Forelimb muscle (tissue), 1 donor: ENCODE results near the gene AGAP5. TPM values are rescaled to one million over a fixed set of nuclear protein-coding genes. Genes with fewer than 3 reads are reported as not detected.

Experiments used
- DNase-seq: peaks from one replicate; pipeline ENCODE4 v3.0.0-alpha.2; 2013; ENCODE audit warnings: low read depth
- polyA plus RNA-seq: library from polyadenylated mRNA; unstranded; fragments of 120-200 nt; gene quantifications from one replicate; pipeline ENCODE4 v1.2.1, GENCODE V29; 2013; ENCODE audit not compliant: insufficient read length

AGAP5 gene
- polyA plus RNA-seq, 1 donor, result 15.1 TPM

GRCh38 chr10:73655257-73655989 is 42.5 kb downstream of the AGAP5 start:
- no peak for DNase-seq

GRCh38 chr10:73653701-73654100 is 44.2 kb downstream of the AGAP5 start:
- DNase-seq, result no peak

GRCh38 chr10:73653195-73653594 is 44.7 kb downstream of the AGAP5 start:
- no peak for DNase-seq

GRCh38 chr10:73650537-73651331 is 47.2 kb downstream of the AGAP5 start:
- no peak for DNase-seq

- DNase-seq, result no peak
Observed at GRCh38 chr10:73649876-73650536, 47.9 kb downstream of the AGAP5 start.

GRCh38 chr10:73648975-73649829 is 48.7 kb downstream of the AGAP5 start:
- no peak for DNase-seq

GRCh38 chr10:73647875-73648651 is 49.8 kb downstream of the AGAP5 start:
- DNase-seq, result no peak

GRCh38 chr10:73647211-73647874 is 50.6 kb downstream of the AGAP5 start:
- no peak for DNase-seq

GRCh38 chr10:73646598-73647041 is 51.3 kb downstream of the AGAP5 start:
- no peak for DNase-seq

GRCh38 chr10:73645251-73645650 is 52.7 kb downstream of the AGAP5 start:
- no peak for DNase-seq

GRCh38 chr10:73644767-73645166 is 53.1 kb downstream of the AGAP5 start:
- DNase-seq, result no peak

- DNase-seq, result no peak
Observed at GRCh38 chr10:73644015-73644743, 53.7 kb downstream of the AGAP5 start.

- DNase-seq, result no peak
Observed at GRCh38 chr10:73643362-73643761, 54.5 kb downstream of the AGAP5 start.

GRCh38 chr10:73641328-73642060 is 56.4 kb downstream of the AGAP5 start, which contains the start of gene MYOZ1:
TSS of gene MYOZ1 (minus strand) at chr10:73641474. CDS start at chr10:73640017, 1,457 bp downstream.
- no peak for DNase-seq

GRCh38 chr10:73639286-73639685 is 58.6 kb downstream of the AGAP5 start:
- DNase-seq, result no peak

- no peak for DNase-seq
Observed at GRCh38 chr10:73635781-73636180, 62.1 kb downstream of the AGAP5 start.

- no peak for DNase-seq
Observed at GRCh38 chr10:73634421-73634820, 63.5 kb downstream of the AGAP5 start.

- no peak for DNase-seq
Observed at GRCh38 chr10:73629165-73629564, 68.7 kb downstream of the AGAP5 start.

GRCh38 chr10:73628405-73628804 is 69.5 kb downstream of the AGAP5 start:
- DNase-seq, result no peak
